Liver (tissue), 9 donors: ENCODE results near the gene RACGAP1. TPM values are rescaled to one million over a fixed set of nuclear protein-coding genes. Genes with fewer than 3 reads are reported as not detected.

Experiments
- DNase-seq: peaks from one replicate; pipeline ENCODE4 v3.0.0-alpha.2; 2017; ENCODE audit warnings: low spot score
- H3K27ac ChIP-seq, 2 donors: one replicate each; pipeline ENCODE4 v1.7.0; 2013; ENCODE audit warnings: inconsistent platforms in 2 of 2, low read length in 2 of 2, control low read depth in 1 of 2, low read depth in 1 of 2, mild to moderate bottlenecking in 1 of 2
- H3K27me3 ChIP-seq, 4 donors: one replicate each; pipeline versions ENCODE4 v1.6.1 to v1.7.0; 2013; ENCODE audit warnings: low read length in 3 of 4, inconsistent platforms in 1 of 4, mild to moderate bottlenecking in 1 of 4, moderate library complexity in 1 of 4; ENCODE audit not compliant: control insufficient read depth in 4 of 4, insufficient read depth in 4 of 4
- H3K36me3 ChIP-seq, 4 donors: one replicate each; pipeline versions ENCODE4 v1.6.1 to v1.7.0; 2013; ENCODE audit warnings: low read length in 3 of 4, mild to moderate bottlenecking in 3 of 4, low read depth in 1 of 4, moderate library complexity in 1 of 4; ENCODE audit not compliant: control insufficient read depth in 4 of 4, insufficient read depth in 3 of 4
- H3K4me1 ChIP-seq, 4 donors: one replicate each; pipeline versions ENCODE4 v1.6.1 to v1.7.0; 2013; ENCODE audit warnings: low read length in 3 of 4, mild to moderate bottlenecking in 3 of 4, moderate library complexity in 1 of 4; ENCODE audit not compliant: control insufficient read depth in 4 of 4, insufficient read depth in 4 of 4
- H3K4me3 ChIP-seq, 3 donors: one replicate each; pipeline versions ENCODE4 v1.6.1 to v1.7.0; 2013; ENCODE audit warnings: low read length in 3 of 3, control low read depth in 1 of 3, low read depth in 1 of 3, mild to moderate bottlenecking in 1 of 3
- H3K9ac ChIP-seq, 2 donors: one replicate each; pipeline ENCODE4 v1.7.0; 2013; ENCODE audit warnings: low read length in 2 of 2, mild to moderate bottlenecking in 2 of 2, moderate library complexity in 2 of 2, control low read depth in 1 of 2, low read depth in 1 of 2
- H3K9me3 ChIP-seq, 4 donors: one replicate each; pipeline versions ENCODE4 v1.6.1 to v1.7.0; 2013; ENCODE audit warnings: low read length in 3 of 4; ENCODE audit not compliant: control insufficient read depth in 4 of 4
- EGR1 ChIP-seq, 2 donors: IDR thresholded peaks; 2 replicates each; pipeline ENCODE4 v1.6.1; 2016 to 2018; ENCODE audit warnings: antibody characterized with exemption in 2 of 2, low read depth in 2 of 2
- FOXA2 ChIP-seq: IDR thresholded peaks from 2 replicates; pipeline ENCODE4 v1.6.1; 2016; ENCODE audit warnings: antibody characterized with exemption
- GABPA ChIP-seq, 2 donors: IDR thresholded peaks in 1 of 2; conservative IDR thresholded peaks in 1 of 2; 2 replicates each; pipeline ENCODE4 v1.6.1; 2016; ENCODE audit warnings: antibody characterized with exemption in 2 of 2, mild to moderate bottlenecking in 1 of 2, moderate library complexity in 1 of 2
- HNF4A ChIP-seq, 2 donors: conservative IDR thresholded peaks; 2 replicates each; pipeline ENCODE4 v1.6.1; 2016; ENCODE audit warnings: antibody characterized with exemption in 2 of 2, mild to moderate bottlenecking in 2 of 2
- HNF4G ChIP-seq: IDR thresholded peaks from 2 replicates; pipeline ENCODE4 v1.6.1; 2016; ENCODE audit warnings: antibody characterized with exemption
- RAD21 ChIP-seq, 2 donors: IDR thresholded peaks; 2 replicates each; pipeline ENCODE4 v1.6.1; 2016; ENCODE audit warnings: antibody characterized with exemption in 2 of 2, mild to moderate bottlenecking in 2 of 2
- RXRA ChIP-seq, 2 donors: IDR thresholded peaks; 2 replicates each; pipeline ENCODE4 v1.6.1; 2017 to 2018; ENCODE audit warnings: antibody characterized with exemption in 2 of 2, mild to moderate bottlenecking in 1 of 2
- SP1 ChIP-seq: IDR thresholded peaks from 2 replicates; pipeline ENCODE4 v1.6.1; 2018; ENCODE audit warnings: antibody characterized with exemption, mild to moderate bottlenecking
- TAF1 ChIP-seq: conservative IDR thresholded peaks from 2 replicates; pipeline ENCODE4 v1.6.1; 2016; ENCODE audit warnings: antibody characterized with exemption, mild to moderate bottlenecking
- YY1 ChIP-seq: IDR thresholded peaks from 2 replicates; pipeline ENCODE4 v1.6.1; 2016; ENCODE audit warnings: antibody characterized with exemption, mild to moderate bottlenecking
- WGBS: extraction: QIAGEN DNeasy Blood & Tissue Kit; methylation state at CpG from one replicate; pipeline ENCODE4 v1.1.7; 2013; 5-methylcytosine and 5-hydroxymethylcytosine counted together
- polyA plus RNA-seq, 2 donors: library from polyadenylated mRNA; stranded (reverse) in 1 of 2; unstranded in 1 of 2; fragments of 200-250 nt in 1 of 2; fragments of >200 nt in 1 of 2; fragmentation: Nextera tagmentation in 1 of 2; extraction: Ambion mirVana in 1 of 2; gene quantifications; one replicate each; pipeline versions ENCODE4 v1.2.1 to v1.2.3, GENCODE V29; 2013 to 2015
- total RNA-seq, 2 donors: library from RNA; depleted of rRNA; stranded (reverse); fragments of >200 nt; gene quantifications; one replicate each; pipeline ENCODE4 v1.2.3, GENCODE V29; 2014
- TF ChIP-seq, protein P1 (sequence below): fragments of 150-350 bp; IDR thresholded peaks from 2 replicates; pipeline ENCODE4 v1.5.1; 2017; ENCODE audit warnings: improper control_type of control experiment, low read depth, low read length; ENCODE audit not compliant: missing input control
- TF ChIP-seq, protein P2 (sequence below): IDR thresholded peaks from 2 replicates; pipeline ENCODE4 v1.6.1; 2016; ENCODE audit warnings: antibody characterized with exemption
- TF ChIP-seq, protein P3 (sequence below): IDR thresholded peaks from 2 replicates; pipeline ENCODE4 v1.6.1; 2016; ENCODE audit warnings: antibody characterized with exemption, mild to moderate bottlenecking
- donor health status: healthy.
- donor health status: healthy.
- donor health status: healthy.
- donor health status: healthy.
- donor health status: healthy.

Gene RACGAP1
- total and polyA plus RNA-seq, 4 donors, result 1.0 to 38.3 (median 2.9) TPM

DNA sequence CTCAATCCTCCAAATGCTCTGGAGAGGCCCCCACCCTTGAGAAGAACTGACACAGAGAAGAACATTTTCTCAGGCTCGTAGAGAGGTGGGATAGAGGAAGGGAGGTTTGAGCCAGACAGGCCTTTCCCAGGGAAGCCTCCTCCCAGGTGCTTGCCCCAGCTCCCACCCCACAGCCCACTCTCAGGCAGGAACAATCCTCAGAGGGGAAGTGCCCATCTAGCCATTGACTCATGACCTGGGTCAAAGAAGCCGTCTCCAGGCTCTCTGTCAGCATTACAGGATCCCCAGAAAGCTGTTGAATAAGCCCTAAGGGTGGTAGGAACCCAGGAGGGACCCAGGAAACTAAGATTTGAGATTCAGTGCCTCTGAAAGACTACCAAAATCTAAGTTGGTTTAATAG is 48.7 kb downstream of the RACGAP1 start:
- WGBS, result 92% methylated on average over 2 of the region's 2 CpGs
- Histone ChIP-seq H3K9me3 (no peaks in the 10 kb centered on the region), H3K27me3 (no peaks in the 10 kb centered on the region), H3K9ac (no peak overlapping the region), H3K4me3 (no peak overlapping the region), H3K27ac (no peak overlapping the region), H3K4me1 (peaks cover 1 to 24% (median 11%) of the 10 kb centered on the region in 4 donors), H3K36me3 (no peaks in the 10 kb centered on the region)
- TF ChIP-seq RAD21 (IDR thresholded peaks at IDR 0.05), result no peak
- TF ChIP-seq, protein P1, sequence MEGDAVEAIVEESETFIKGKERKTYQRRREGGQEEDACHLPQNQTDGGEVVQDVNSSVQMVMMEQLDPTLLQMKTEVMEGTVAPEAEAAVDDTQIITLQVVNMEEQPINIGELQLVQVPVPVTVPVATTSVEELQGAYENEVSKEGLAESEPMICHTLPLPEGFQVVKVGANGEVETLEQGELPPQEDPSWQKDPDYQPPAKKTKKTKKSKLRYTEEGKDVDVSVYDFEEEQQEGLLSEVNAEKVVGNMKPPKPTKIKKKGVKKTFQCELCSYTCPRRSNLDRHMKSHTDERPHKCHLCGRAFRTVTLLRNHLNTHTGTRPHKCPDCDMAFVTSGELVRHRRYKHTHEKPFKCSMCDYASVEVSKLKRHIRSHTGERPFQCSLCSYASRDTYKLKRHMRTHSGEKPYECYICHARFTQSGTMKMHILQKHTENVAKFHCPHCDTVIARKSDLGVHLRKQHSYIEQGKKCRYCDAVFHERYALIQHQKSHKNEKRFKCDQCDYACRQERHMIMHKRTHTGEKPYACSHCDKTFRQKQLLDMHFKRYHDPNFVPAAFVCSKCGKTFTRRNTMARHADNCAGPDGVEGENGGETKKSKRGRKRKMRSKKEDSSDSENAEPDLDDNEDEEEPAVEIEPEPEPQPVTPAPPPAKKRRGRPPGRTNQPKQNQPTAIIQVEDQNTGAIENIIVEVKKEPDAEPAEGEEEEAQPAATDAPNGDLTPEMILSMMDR, result no peak
- TF ChIP-seq FOXA2, result no peak
- no peak for TF ChIP-seq SP1
- TF ChIP-seq RXRA (IDR thresholded peaks at IDR 0.05), result no peak
- no peak for TF ChIP-seq HNF4A (conservative IDR thresholded peaks at IDR 0.05)
- no peak for TF ChIP-seq YY1
- TF ChIP-seq, protein P2, sequence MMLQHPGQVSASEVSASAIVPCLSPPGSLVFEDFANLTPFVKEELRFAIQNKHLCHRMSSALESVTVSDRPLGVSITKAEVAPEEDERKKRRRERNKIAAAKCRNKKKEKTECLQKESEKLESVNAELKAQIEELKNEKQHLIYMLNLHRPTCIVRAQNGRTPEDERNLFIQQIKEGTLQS, result no peak
- DNase-seq, result no peak

DNA sequence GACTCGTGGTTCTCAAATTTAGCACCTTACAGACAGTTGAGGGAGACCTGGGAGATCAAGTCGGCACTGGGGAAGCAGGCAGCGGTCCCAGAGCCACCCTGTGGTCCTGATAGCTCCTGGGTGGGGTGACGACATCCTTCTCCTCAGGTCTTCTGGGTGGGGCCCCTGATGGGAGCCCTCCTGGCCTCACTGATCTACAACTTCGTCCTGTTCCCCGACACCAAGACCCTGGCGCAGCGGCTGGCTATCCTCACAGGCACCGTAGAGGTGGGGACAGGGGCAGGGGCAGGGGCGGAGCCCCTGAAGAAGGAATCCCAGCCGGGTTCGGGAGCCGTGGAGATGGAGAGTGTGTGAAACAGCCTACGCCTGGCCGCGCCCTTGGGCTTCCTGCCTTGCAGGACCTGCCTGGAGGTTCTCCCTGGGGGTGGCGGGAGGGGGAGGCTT is 50.0 kb downstream of the RACGAP1 start:
- H3K9me3 ChIP-seq, result no peaks in the 10 kb centered on the region
- H3K4me3 ChIP-seq, result no peak overlapping the region
- no peak for DNase-seq
- WGBS, result 75% methylated on average over 17 of the region's 17 CpGs
- H3K27me3 ChIP-seq, result no peaks in the 10 kb centered on the region
- H3K9ac ChIP-seq, result no peak overlapping the region
- no peaks in the 10 kb centered on the region for H3K36me3 ChIP-seq
- H3K27ac ChIP-seq, result no peak overlapping the region
- TF ChIP-seq, protein P1, result no peak
- no peak for TF ChIP-seq RAD21 (IDR thresholded peaks at IDR 0.05)
- TF ChIP-seq GABPA (IDR thresholded peaks at IDR 0.05 in 1 of 2, conservative IDR thresholded peaks at IDR 0.05 in 1 of 2), result no peak
- no peak for TF ChIP-seq FOXA2
- TF ChIP-seq HNF4G, result no peak
- no peak for TF ChIP-seq TAF1
- no peak for TF ChIP-seq SP1
- no peak for TF ChIP-seq RXRA (IDR thresholded peaks at IDR 0.05)
- TF ChIP-seq, protein P3, sequence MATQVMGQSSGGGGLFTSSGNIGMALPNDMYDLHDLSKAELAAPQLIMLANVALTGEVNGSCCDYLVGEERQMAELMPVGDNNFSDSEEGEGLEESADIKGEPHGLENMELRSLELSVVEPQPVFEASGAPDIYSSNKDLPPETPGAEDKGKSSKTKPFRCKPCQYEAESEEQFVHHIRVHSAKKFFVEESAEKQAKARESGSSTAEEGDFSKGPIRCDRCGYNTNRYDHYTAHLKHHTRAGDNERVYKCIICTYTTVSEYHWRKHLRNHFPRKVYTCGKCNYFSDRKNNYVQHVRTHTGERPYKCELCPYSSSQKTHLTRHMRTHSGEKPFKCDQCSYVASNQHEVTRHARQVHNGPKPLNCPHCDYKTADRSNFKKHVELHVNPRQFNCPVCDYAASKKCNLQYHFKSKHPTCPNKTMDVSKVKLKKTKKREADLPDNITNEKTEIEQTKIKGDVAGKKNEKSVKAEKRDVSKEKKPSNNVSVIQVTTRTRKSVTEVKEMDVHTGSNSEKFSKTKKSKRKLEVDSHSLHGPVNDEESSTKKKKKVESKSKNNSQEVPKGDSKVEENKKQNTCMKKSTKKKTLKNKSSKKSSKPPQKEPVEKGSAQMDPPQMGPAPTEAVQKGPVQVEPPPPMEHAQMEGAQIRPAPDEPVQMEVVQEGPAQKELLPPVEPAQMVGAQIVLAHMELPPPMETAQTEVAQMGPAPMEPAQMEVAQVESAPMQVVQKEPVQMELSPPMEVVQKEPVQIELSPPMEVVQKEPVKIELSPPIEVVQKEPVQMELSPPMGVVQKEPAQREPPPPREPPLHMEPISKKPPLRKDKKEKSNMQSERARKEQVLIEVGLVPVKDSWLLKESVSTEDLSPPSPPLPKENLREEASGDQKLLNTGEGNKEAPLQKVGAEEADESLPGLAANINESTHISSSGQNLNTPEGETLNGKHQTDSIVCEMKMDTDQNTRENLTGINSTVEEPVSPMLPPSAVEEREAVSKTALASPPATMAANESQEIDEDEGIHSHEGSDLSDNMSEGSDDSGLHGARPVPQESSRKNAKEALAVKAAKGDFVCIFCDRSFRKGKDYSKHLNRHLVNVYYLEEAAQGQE, result no peak
- no peak for TF ChIP-seq EGR1 (IDR thresholded peaks at IDR 0.05; ENCODE audit: low read depth in 2 of 2)
- H3K4me1 ChIP-seq, result peaks cover 1 to 18% (median 8%) of the 10 kb centered on the region in 4 donors
